ENCODE data around the gene MPC1. TPM values are rescaled to one million over a fixed set of nuclear protein-coding genes. Genes with fewer than 3 reads are reported as not detected.

MPC1 gene
- total RNA-seq, 1 donor, result 23.5 TPM

- no peak overlapping the region for H3K4me3 ChIP-seq (ENCODE audit: insufficient read depth, low read length)
- DNase-seq (ENCODE audit: insufficient read length, low spot score, missing footprints), result no peak
- no peak for TF ChIP-seq CTCF (IDR thresholded peaks at IDR 0.05; ENCODE audit: extremely low read depth, low read depth, low read length)
- H3K4me2 ChIP-seq (ENCODE audit: insufficient read depth, low read length), result no peak overlapping the region
- H4K20me1 ChIP-seq (ENCODE audit: insufficient read depth, low read length), result no peaks in the 10 kb centered on the region
- H3K27ac ChIP-seq (ENCODE audit: low read depth, low read length), result no peak overlapping the region
- H2AFZ ChIP-seq (ENCODE audit: low read length), result no peak overlapping the region
- H3K27me3 ChIP-seq (ENCODE audit: insufficient read depth, low read length), result peaks cover 10% of the 10 kb centered on the region
- H3K79me2 ChIP-seq (ENCODE audit: insufficient read depth, low read length), result no peaks in the 10 kb centered on the region
- no peaks in the 10 kb centered on the region for H3K4me1 ChIP-seq (ENCODE audit: insufficient read depth, low read length)
- H3K9me3 ChIP-seq (ENCODE audit: low read depth, low read length), result no peaks in the 10 kb centered on the region
- H3K36me3 ChIP-seq (ENCODE audit: insufficient read depth, low read length), result no peaks in the 10 kb centered on the region
Observed at GRCh38 chr6:166354143-166354542, 28.6 kb downstream of the MPC1 start.

DNA sequence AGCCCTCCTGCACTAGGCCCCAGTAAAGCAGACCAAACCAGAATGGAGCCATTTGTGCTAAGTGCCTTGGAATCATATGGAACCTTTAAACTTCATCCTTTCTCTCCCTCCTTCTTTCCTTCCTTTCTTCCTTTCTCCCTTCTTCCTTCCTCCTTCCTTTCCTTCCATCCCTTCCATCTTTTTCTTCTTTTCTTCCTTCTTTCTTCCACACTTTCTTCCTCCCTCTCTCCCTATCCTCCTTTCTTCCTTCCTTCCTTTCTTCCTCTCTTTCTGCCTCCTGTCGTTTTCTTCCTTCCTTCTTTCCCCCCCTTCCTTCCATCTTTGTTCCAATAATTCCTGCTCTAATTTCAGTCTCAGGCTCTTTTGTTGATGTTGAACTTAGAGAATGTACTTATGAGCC, 29.2 kb downstream of the MPC1 start:
- DNase-seq (ENCODE audit: insufficient read length, low spot score, missing footprints), result no peak
- Histone ChIP-seq H3K4me1 (ENCODE audit: insufficient read depth, low read length) (no peaks in the 10 kb centered on the region), H3K36me3 (ENCODE audit: insufficient read depth, low read length) (no peaks in the 10 kb centered on the region), H3K4me2 (ENCODE audit: insufficient read depth, low read length) (no peak overlapping the region), H3K79me2 (ENCODE audit: insufficient read depth, low read length) (no peaks in the 10 kb centered on the region), H2AFZ (ENCODE audit: low read length) (no peak overlapping the region), H3K27me3 (ENCODE audit: insufficient read depth, low read length) (peaks cover 10% of the 10 kb centered on the region), H3K9me3 (ENCODE audit: low read depth, low read length) (no peaks in the 10 kb centered on the region), H4K20me1 (ENCODE audit: insufficient read depth, low read length) (no peaks in the 10 kb centered on the region), H3K27ac (ENCODE audit: low read depth, low read length) (no peak overlapping the region), H3K4me3 (ENCODE audit: insufficient read depth, low read length) (no peak overlapping the region)
- TF ChIP-seq CTCF (IDR thresholded peaks at IDR 0.05; ENCODE audit: extremely low read depth, low read depth, low read length), result no peak

GRCh38 chr6:166352923-166353322, 29.8 kb downstream of the MPC1 start:
- no peaks in the 10 kb centered on the region for H4K20me1 ChIP-seq (ENCODE audit: insufficient read depth, low read length)
- no peak overlapping the region for H3K4me3 ChIP-seq (ENCODE audit: insufficient read depth, low read length)
- no peaks in the 10 kb centered on the region for H3K9me3 ChIP-seq (ENCODE audit: low read depth, low read length)
- no peaks in the 10 kb centered on the region for H3K4me1 ChIP-seq (ENCODE audit: insufficient read depth, low read length)
- H3K27me3 ChIP-seq (ENCODE audit: insufficient read depth, low read length), result peaks cover 10% of the 10 kb centered on the region
- TF ChIP-seq CTCF (IDR thresholded peaks at IDR 0.05; ENCODE audit: extremely low read depth, low read depth, low read length), result no peak
- H3K4me2 ChIP-seq (ENCODE audit: insufficient read depth, low read length), result no peak overlapping the region
- no peaks in the 10 kb centered on the region for H3K36me3 ChIP-seq (ENCODE audit: insufficient read depth, low read length)
- no peak overlapping the region for H2AFZ ChIP-seq (ENCODE audit: low read length)
- no peaks in the 10 kb centered on the region for H3K79me2 ChIP-seq (ENCODE audit: insufficient read depth, low read length)
- DNase-seq (ENCODE audit: insufficient read length, low spot score, missing footprints), result no peak
- no peak overlapping the region for H3K27ac ChIP-seq (ENCODE audit: low read depth, low read length)

- DNase-seq (ENCODE audit: insufficient read length, low spot score, missing footprints), result no peak
- Histone ChIP-seq H3K27ac (ENCODE audit: low read depth, low read length) (no peak overlapping the region), H2AFZ (ENCODE audit: low read length) (peak overlapping the region; percentile 84), H3K79me2 (ENCODE audit: insufficient read depth, low read length) (no peaks in the 10 kb centered on the region), H4K20me1 (ENCODE audit: insufficient read depth, low read length) (no peaks in the 10 kb centered on the region), H3K4me2 (ENCODE audit: insufficient read depth, low read length) (peak overlapping the region; percentile 49), H3K4me3 (ENCODE audit: insufficient read depth, low read length) (peak overlapping the region; percentile 50), H3K27me3 (ENCODE audit: insufficient read depth, low read length) (peaks cover 10% of the 10 kb centered on the region), H3K9me3 (ENCODE audit: low read depth, low read length) (no peaks in the 10 kb centered on the region), H3K4me1 (ENCODE audit: insufficient read depth, low read length) (no peaks in the 10 kb centered on the region), H3K36me3 (ENCODE audit: insufficient read depth, low read length) (no peaks in the 10 kb centered on the region)
- TF ChIP-seq CTCF (IDR thresholded peaks at IDR 0.05; ENCODE audit: extremely low read depth, low read depth, low read length), result no peak
Observed at GRCh38 chr6:166351715-166352285, 30.9 kb downstream of the MPC1 start.
